HepG2 (cell line): Measurements from ENCODE around the gene DENND4B. TPM values are rescaled to one million over a fixed set of nuclear protein-coding genes. Genes with fewer than 3 reads are reported as not detected.
A peak's percentile ranks its signal among the peaks of the same experiment; 100 is the strongest.

Experiments
- ARID2 ChIP-seq: sonication (generic); formaldehyde crosslinking; IDR thresholded peaks from 2 replicates; pipeline ENCODE4 v1.8.1; 2022; ENCODE audit warnings: mild to moderate bottlenecking, missing genetic modification reagents, borderline replicate concordance
- CAMTA2 ChIP-seq: sonication (generic); formaldehyde crosslinking; IDR thresholded peaks from 2 replicates; pipeline ENCODE4 v1.4.0; 2020; ENCODE audit warnings: mild to moderate bottlenecking, missing genetic modification reagents, borderline replicate concordance
- CENPBD1 ChIP-seq: sonication (generic); formaldehyde crosslinking; IDR thresholded peaks from 2 replicates; pipeline ENCODE4 v1.8.0; 2022; ENCODE audit warnings: missing genetic modification reagents, low read depth, mild to moderate bottlenecking, borderline replicate concordance
- LRRFIP1 ChIP-seq: sonication (generic); formaldehyde crosslinking; conservative IDR thresholded peaks from 2 replicates; pipeline ENCODE4 v1.4.0; 2020; ENCODE audit warnings: missing genetic modification reagents
- MXD4 ChIP-seq: IDR thresholded peaks from 2 replicates; pipeline ENCODE4 v1.6.1; 2016; ENCODE audit warnings: mild to moderate bottlenecking, missing biosample characterization, missing genetic modification reagents
- NFKBIZ ChIP-seq: IDR thresholded peaks from 2 replicates; pipeline ENCODE4 v1.6.1; 2018; ENCODE audit warnings: missing genetic modification reagents, missing compliant biosample characterization
- SMARCE1 ChIP-seq: fragments of 450-650 bp; IDR thresholded peaks from 2 replicates; pipeline ENCODE4 v1.6.1; 2017; ENCODE audit warnings: borderline replicate concordance
- SYNCRIP ChIP-seq: fragments of 200-400 bp; formaldehyde crosslinking; IDR thresholded peaks from 2 replicates; pipeline ENCODE4 v1.6.1; 2018; ENCODE audit warnings: mild to moderate bottlenecking, low read depth, low read length; ENCODE audit not compliant: insufficient read depth
- TFDP1 ChIP-seq: IDR thresholded peaks from 2 replicates; pipeline ENCODE4 v1.6.1; 2016; ENCODE audit warnings: missing compliant biosample characterization, missing genetic modification reagents, borderline replicate concordance
- THAP8 ChIP-seq: sonication (generic); formaldehyde crosslinking; IDR thresholded peaks from 2 replicates; pipeline ENCODE4 v1.5.1; 2020; ENCODE audit warnings: missing genetic modification reagents, mild to moderate bottlenecking, borderline replicate concordance
- ZBTB14 ChIP-seq: sonication (generic); formaldehyde crosslinking; IDR thresholded peaks from 2 replicates; pipeline ENCODE4 v1.4.0; 2020; ENCODE audit warnings: missing genetic modification reagents
- ZBTB44 ChIP-seq: sonication (generic); formaldehyde crosslinking; IDR thresholded peaks from 2 replicates; pipeline ENCODE4 v1.4.0; 2020; ENCODE audit warnings: missing genetic modification reagents
- ZFP91 ChIP-seq: sonication (generic); formaldehyde crosslinking; IDR thresholded peaks from 2 replicates; pipeline ENCODE4 v1.9.0; 2022; ENCODE audit warnings: missing genetic modification reagents, mild to moderate bottlenecking, borderline replicate concordance
- ZNF138 ChIP-seq: sonication (generic); formaldehyde crosslinking; IDR thresholded peaks from 2 replicates; pipeline ENCODE4 v1.5.0; 2020; ENCODE audit warnings: mild to moderate bottlenecking, low read depth, missing genetic modification reagents
- ZNF234 ChIP-seq: sonication (generic); formaldehyde crosslinking; conservative IDR thresholded peaks from 2 replicates; pipeline ENCODE4 v1.5.1; 2020; ENCODE audit warnings: mild to moderate bottlenecking, missing genetic modification reagents
- ZNF562 ChIP-seq: sonication (generic); formaldehyde crosslinking; IDR thresholded peaks from 2 replicates; pipeline ENCODE4 v1.8.0; 2022; ENCODE audit warnings: missing genetic modification reagents, borderline replicate concordance
- ZNF619 ChIP-seq: sonication (generic); formaldehyde crosslinking; IDR thresholded peaks from 2 replicates; pipeline ENCODE4 v1.4.0; 2020; ENCODE audit warnings: mild to moderate bottlenecking, missing genetic modification reagents
- ZSCAN12 ChIP-seq: sonication (generic); formaldehyde crosslinking; IDR thresholded peaks from 2 replicates; pipeline ENCODE4 v1.9.0; 2021; ENCODE audit warnings: mild to moderate bottlenecking, missing genetic modification reagents
- polyA plus RNA-seq, 8 experiments: library from polyadenylated mRNA; depleted of rRNA in 3 of 8; stranded (reverse) in 7 of 8; unstranded in 1 of 8; fragments of >200 nt; fragmentation: Illumina TruSeq in 4 of 8; extraction: Trizol in 4 of 8; gene quantifications; 2 replicates each; pipeline versions ENCODE4 v1.2.1 to v1.2.3, GENCODE V29; 2011 to 2016; ENCODE audit warnings: low read depth in 4 of 8, missing spikeins in 1 of 8, mixed read lengths in 1 of 8; ENCODE audit not compliant: insufficient read depth in 1 of 8
- total RNA-seq, 5 experiments: library from RNA; depleted of rRNA; stranded (reverse); fragments of >200 nt; fragmentation: Illumina TruSeq; extraction: Trizol; gene quantifications; 2 replicates each; pipeline ENCODE4 v1.2.3, GENCODE V29; 2016; ENCODE audit warnings: low read depth in 1 of 5

The DENND4B gene
- total and polyA plus RNA-seq, 2 of the 13 experiments (the other 11 are each of a cell fraction or from before 2014, with no cell fraction given): 15.1 to 20.3 TPM

GRCh38 chr1:153958111-153958960 lies 11.8 kb upstream of the DENND4B start, which contains the start of gene CRTC2 (continued):
- TF ChIP-seq ZSCAN12 (CRISPR knock-in tag): no peak
- TF ChIP-seq ZBTB44 (CRISPR knock-in tag): peak; percentile 53; the same call in 1 of the 2 replicates
- no peak for TF ChIP-seq CAMTA2 (CRISPR knock-in tag)
- no peak for TF ChIP-seq SYNCRIP
- no peak for TF ChIP-seq SMARCE1
- no peak; the same call in 1 of the 2 replicates for TF ChIP-seq ZNF619 (CRISPR knock-in tag)
- TF ChIP-seq ZFP91 (CRISPR knock-in tag): peak; percentile 84; the same call in 1 of the 2 replicates
- no peak for TF ChIP-seq NFKBIZ
- no peak for TF ChIP-seq MXD4 (CRISPR knock-in tag)
- no peak for TF ChIP-seq TFDP1
- TF ChIP-seq CENPBD1: no peak
- 0 out of 2 replicates have a peak, but pooled peaks have one; percentile 45 for TF ChIP-seq ARID2 (CRISPR knock-in tag)
- TF ChIP-seq ZBTB14 (CRISPR knock-in tag): 0 out of 2 replicates have a peak, but pooled peaks have one; percentile 16
- no peak for TF ChIP-seq ZNF138 (CRISPR knock-in tag)
- TF ChIP-seq LRRFIP1: no peak
- no peak for TF ChIP-seq ZNF562
- no peak for TF ChIP-seq ZNF234
- no peak for TF ChIP-seq THAP8 (CRISPR knock-in tag)
